HepG2 (cell line): ENCODE results near the gene PLIN4. TPM values are rescaled to one million over a fixed set of nuclear protein-coding genes. Genes with fewer than 3 reads are reported as not detected.

Experiments
- ATAC-seq: fragments of 200-7000 bp; cut with Tn5 transposase; 3 replicates; pipeline ENCODE4 v1.9.1; 2020; ENCODE audit warnings: mild to moderate bottlenecking, moderate library complexity
- BruUV-seq: library from RNA; stranded (reverse); fragments of 400-500 nt; replicated peaks from 2 replicates; lab custom pipeline; 2021; lab: Mats Ljungman, UMichigan
- CTCF ChIA-PET: fragments of 300-600 bp; formaldehyde crosslinking; extraction: SDS; loops from one replicate; lab custom pipeline; 2021; ENCODE audit warnings: low total read pairs, inconsistent platforms, low intra/inter-chr PET ratio; lab: Yijun Ruan, JAX
- POLR2A ChIA-PET: fragments of 350-600 bp; sonication (Branson Sonifier 250); formaldehyde crosslinking; loops from one replicate; lab custom pipeline; 2020; ENCODE audit warnings: antibody characterized with exemption, inconsistent platforms; lab: Yijun Ruan, JAX
- DNase-seq: peaks from one replicate; pipeline ENCODE4 v3.0.0-alpha.2; 2015; ENCODE audit warnings: low spot score
- FAIRE-seq: peaks from 3 replicates; lab custom pipeline; 2011; peaks lifted over from hg19 to GRCh38; lab: Jason Lieb, UNC
- H2AFZ ChIP-seq: one replicate; pipeline ENCODE4 v1.6.1; 2011; ENCODE audit warnings: low read length, inconsistent platforms
- H3K27ac ChIP-seq: fragments of 300-600 bp; 3 replicates; pipeline ENCODE4 v1.8.0; 2011; ENCODE audit warnings: mixed run types, mild to moderate bottlenecking, mixed read lengths, low read length, inconsistent platforms; ENCODE audit not compliant: insufficient read depth; ENCODE audit errors: extremely low read length
- H3K27me3 ChIP-seq, 2 experiments: fragments of 200-600 bp in 1 of 2; 2 replicates in 1 of 2; 3 replicates in 1 of 2; pipeline versions ENCODE4 v1.6.0 to v1.8.0; 2011; ENCODE audit warnings: low read length in 2 of 2, mild to moderate bottlenecking in 2 of 2, moderate library complexity in 2 of 2, inconsistent platforms in 1 of 2; ENCODE audit not compliant: insufficient read depth in 2 of 2, control insufficient read depth in 1 of 2
- H3K36me3 ChIP-seq, 2 experiments: fragments of 200-600 bp in 1 of 2; replicated peaks in 1 of 2; 2 replicates in 1 of 2; 3 replicates in 1 of 2; pipeline versions ENCODE4 v1.5.1 to v1.8.0; 2011; ENCODE audit warnings: low read length in 2 of 2, inconsistent platforms in 1 of 2; ENCODE audit not compliant: insufficient read depth in 2 of 2, control insufficient read depth in 1 of 2
- H3K4me1 ChIP-seq: 2 replicates; pipeline ENCODE4 v1.5.1; 2012; ENCODE audit warnings: low read length, inconsistent platforms; ENCODE audit not compliant: insufficient read depth
- H3K4me2 ChIP-seq: 2 replicates; pipeline ENCODE4 v1.6.0; 2011; ENCODE audit warnings: low read depth, low read length, inconsistent platforms
- H3K4me3 ChIP-seq, 3 experiments: fragments of 200-600 bp in 1 of 3; sonication (generic), shearing (Covaris generic) in 1 of 3; replicated peaks in 1 of 3; 2 replicates each; pipeline ENCODE4 v1.5.1; 2011 to 2016; ENCODE audit warnings: low read length in 3 of 3, inconsistent platforms in 2 of 3, low read depth in 2 of 3, mild to moderate bottlenecking in 2 of 3, control low read depth in 1 of 3, mixed read lengths in 1 of 3; ENCODE audit not compliant: insufficient read depth in 1 of 3
- H3K79me2 ChIP-seq: one replicate; pipeline ENCODE4 v1.6.1; 2011; ENCODE audit warnings: low read length, inconsistent platforms; ENCODE audit not compliant: insufficient read depth
- H3K9ac ChIP-seq: 2 replicates; pipeline ENCODE4 v1.6.0; 2011; ENCODE audit warnings: mild to moderate bottlenecking, low read depth, low read length, inconsistent platforms; ENCODE audit not compliant: insufficient read depth
- H3K9me3 ChIP-seq: 2 replicates; pipeline ENCODE4 v1.5.1; 2012; ENCODE audit warnings: mild to moderate bottlenecking, low read length
- H4K20me1 ChIP-seq: 2 replicates; pipeline ENCODE4 v1.6.0; 2011; ENCODE audit warnings: inconsistent platforms, mild to moderate bottlenecking, low read length, moderate library complexity; ENCODE audit not compliant: insufficient read depth
- FOSL2 ChIP-seq: sonication (generic); formaldehyde crosslinking; IDR thresholded peaks from 2 replicates; pipeline ENCODE4 v1.4.0; 2020; ENCODE audit warnings: missing genetic modification reagents
- RBM22 ChIP-seq: fragments of 200-400 bp; formaldehyde crosslinking; optimal IDR thresholded peaks from 2 replicates; pipeline ENCODE3; 2017; ENCODE audit warnings: mild to moderate bottlenecking, low read length, moderate library complexity
- ZNF777 ChIP-seq: sonication (generic); formaldehyde crosslinking; IDR thresholded peaks from 2 replicates; pipeline ENCODE4 v1.4.0; 2020; ENCODE audit warnings: missing genetic modification reagents
- WGBS: methylation state at CpG from one replicate; pipeline ENCODE4 v1.1.6; 2017; ENCODE audit warnings: low lambda C conversion rate; 5-methylcytosine and 5-hydroxymethylcytosine counted together
- in situ Hi-C: cut with HindIII; loops from 2 replicates; pipeline ENCODE4 v1.10.0; 2017; ENCODE audit warnings: low pct_unique_long_range_greater_than_20kb; ENCODE audit not compliant: extremely low pct_ligation_motif_present
- intact Hi-C: fragments of 100-400 bp; cut with micrococcal nuclease; formaldehyde crosslinking; loops from one replicate; pipeline ENCODE4 v1.10.0; 2022; ENCODE audit not compliant: unreplicated experiment
- polyA plus RNA-seq, 8 experiments: library from polyadenylated mRNA; depleted of rRNA in 3 of 8; stranded (reverse) in 7 of 8; unstranded in 1 of 8; fragments of >200 nt; fragmentation: Illumina TruSeq in 4 of 8; extraction: Trizol in 4 of 8; gene quantifications; 2 replicates each; pipeline versions ENCODE4 v1.2.1 to v1.2.3, GENCODE V29; 2011 to 2016; ENCODE audit warnings: low read depth in 4 of 8, missing spikeins in 1 of 8, mixed read lengths in 1 of 8; ENCODE audit not compliant: insufficient read depth in 1 of 8
- total RNA-seq, 5 experiments: library from RNA; depleted of rRNA; stranded (reverse); fragments of >200 nt; fragmentation: Illumina TruSeq; extraction: Trizol; gene quantifications; 2 replicates each; pipeline ENCODE4 v1.2.3, GENCODE V29; 2016; ENCODE audit warnings: low read depth in 1 of 5

Gene PLIN4
- total and polyA plus RNA-seq, 2 of the 13 experiments (the other 11 are each of a cell fraction or from before 2014, with no cell fraction given), result 1.1 to 1.3 TPM

GRCh38 chr19:4452230-4452990 is 65.9 kb downstream of the PLIN4 start:
- no peaks in the 10 kb centered on the region for H4K20me1 ChIP-seq
- H3K4me1 ChIP-seq, result peaks cover 25% of the 10 kb centered on the region
- 94% methylated on average over 6 of the region's 24 CpGs for WGBS
- no peak overlapping the region for H2AFZ ChIP-seq
- TF ChIP-seq ZNF777 (CRISPR knock-in tag) (no peak), RBM22 (peak; percentile 20), FOSL2 (no peak)
- BruUV-seq, result no TSS peak
- no peak for ATAC-seq
- intact Hi-C loops (no loop called here), in situ Hi-C loops (no loop called here)
- no peaks in the 10 kb centered on the region for H3K9me3 ChIP-seq
- H3K79me2 ChIP-seq, result peaks cover 10% of the 10 kb centered on the region
- no peak for DNase-seq
- H3K27me3 ChIP-seq, result no peaks in the 10 kb centered on the region; a peak in 1 of 5 replicates
- no peak overlapping the region for H3K4me3 ChIP-seq
- ChIA-PET POLR2A (interaction anchor here (0.7 kb wide), 1 partner anchor 21 kb away, joined by 3 read pairs; no protein-coding TSS in a partner anchor), CTCF (no interaction called here)
- H3K36me3 ChIP-seq, result peaks cover 17 to 39% of the 10 kb centered on the region in 2 experiments
- H3K9ac ChIP-seq, result no peak overlapping the region
- no peak for FAIRE-seq
- H3K4me2 ChIP-seq, result no peak overlapping the region
- H3K27ac ChIP-seq, result no peak overlapping the region

Other genes starting within 250 kb of the PLIN4 start
- gene SHD, start 239.2 kb downstream of the PLIN4 start, total RNA-seq (2016; rRNA removed; fragmentation: Illumina TruSeq; extraction: Trizol), result 0.11 TPM in 1 of 2 replicates, not detected in the other
- gene SHD, start 239.2 kb downstream of the PLIN4 start, polyA plus RNA-seq (2011; rRNA removed), result 0.20 and 0.42 TPM in 2 replicates
- gene TMIGD2, start 216.1 kb downstream of the PLIN4 start, total RNA-seq (2016; rRNA removed; fragmentation: Illumina TruSeq; extraction: Trizol), result 0.11 TPM in 1 of 2 replicates, not detected in the other
- 1.0 and 2.5 TPM in 2 replicates for gene TMIGD2, start 216.1 kb downstream of the PLIN4 start, polyA plus RNA-seq (2011; rRNA removed)
- 0.29 TPM in 1 of 2 replicates, not detected in the other for gene FSD1, start 213.9 kb downstream of the PLIN4 start, total RNA-seq (2016; rRNA removed; fragmentation: Illumina TruSeq; extraction: Trizol)
- gene FSD1, start 213.9 kb downstream of the PLIN4 start, polyA plus RNA-seq (2011; rRNA removed), result 0.66 and 1.4 TPM in 2 replicates
- gene STAP2, start 179.7 kb downstream of the PLIN4 start, total RNA-seq (2016; rRNA removed; fragmentation: Illumina TruSeq; extraction: Trizol), result 39.0 and 43.1 TPM in 2 replicates
- gene STAP2, start 179.7 kb downstream of the PLIN4 start, polyA plus RNA-seq (2011; rRNA removed), result 43.7 and 56.0 TPM in 2 replicates
- gene MPND, start 174.9 kb downstream of the PLIN4 start, total RNA-seq (2016; rRNA removed; fragmentation: Illumina TruSeq; extraction: Trizol), result 12.9 and 15.8 TPM in 2 replicates
- 10.8 and 12.5 TPM in 2 replicates for gene MPND, start 174.9 kb downstream of the PLIN4 start, polyA plus RNA-seq (2011; rRNA removed)
- 26.7 and 33.0 TPM in 2 replicates for gene SH3GL1, start 117.9 kb downstream of the PLIN4 start, total RNA-seq (2016; rRNA removed; fragmentation: Illumina TruSeq; extraction: Trizol)
- gene SH3GL1, start 117.9 kb downstream of the PLIN4 start, polyA plus RNA-seq (2011; rRNA removed), result 45.1 and 52.3 TPM in 2 replicates
- 27.3 and 34.8 TPM in 2 replicates for gene CHAF1A, start 115.8 kb downstream of the PLIN4 start, total RNA-seq (2016; rRNA removed; fragmentation: Illumina TruSeq; extraction: Trizol)
- 11.0 and 13.1 TPM in 2 replicates for gene CHAF1A, start 115.8 kb downstream of the PLIN4 start, polyA plus RNA-seq (2011; rRNA removed)
- gene UBXN6, start 60.7 kb downstream of the PLIN4 start, total RNA-seq (2016; rRNA removed; fragmentation: Illumina TruSeq; extraction: Trizol), result 33.6 and 35.5 TPM in 2 replicates
- 34.9 and 44.2 TPM in 2 replicates for gene UBXN6, start 60.7 kb downstream of the PLIN4 start, polyA plus RNA-seq (2011; rRNA removed)
- 47.9 and 51.1 TPM in 2 replicates for gene HDGFL2, start 46.2 kb downstream of the PLIN4 start, total RNA-seq (2016; rRNA removed; fragmentation: Illumina TruSeq; extraction: Trizol)
- 20.0 and 26.0 TPM in 2 replicates for gene HDGFL2, start 46.2 kb downstream of the PLIN4 start, polyA plus RNA-seq (2011; rRNA removed)
- gene PLIN5, start 16.7 kb upstream of the PLIN4 start, total RNA-seq (2016; rRNA removed; fragmentation: Illumina TruSeq; extraction: Trizol), result 1.6 and 1.8 TPM in 2 replicates
- gene PLIN5, start 16.7 kb upstream of the PLIN4 start, polyA plus RNA-seq (2011; rRNA removed), result 4.8 and 6.3 TPM in 2 replicates
- gene LRG1, start 21.6 kb upstream of the PLIN4 start, total RNA-seq (2016; rRNA removed; fragmentation: Illumina TruSeq; extraction: Trizol), result 7.1 and 12.0 TPM in 2 replicates
- gene LRG1, start 21.6 kb upstream of the PLIN4 start, polyA plus RNA-seq (2011; rRNA removed), result 39.3 and 48.9 TPM in 2 replicates
- gene SEMA6B, start 41.2 kb upstream of the PLIN4 start, total RNA-seq (2016; rRNA removed; fragmentation: Illumina TruSeq; extraction: Trizol), result 37.0 and 67.1 TPM in 2 replicates
- gene SEMA6B, start 41.2 kb upstream of the PLIN4 start, polyA plus RNA-seq (2011; rRNA removed), result 45.5 and 56.2 TPM in 2 replicates
- gene TNFAIP8L1, start 121.0 kb upstream of the PLIN4 start, total RNA-seq (2016; rRNA removed; fragmentation: Illumina TruSeq; extraction: Trizol), result 18.9 and 21.4 TPM in 2 replicates
- gene TNFAIP8L1, start 121.0 kb upstream of the PLIN4 start, polyA plus RNA-seq (2011; rRNA removed), result 13.4 and 14.2 TPM in 2 replicates
- gene MYDGF, start 151.9 kb upstream of the PLIN4 start, total RNA-seq (2016; rRNA removed; fragmentation: Illumina TruSeq; extraction: Trizol), result 51.2 and 116 TPM in 2 replicates
- 195 and 198 TPM in 2 replicates for gene MYDGF, start 151.9 kb upstream of the PLIN4 start, polyA plus RNA-seq (2011; rRNA removed)
- 25.8 and 26.6 TPM in 2 replicates for gene DPP9, start 205.4 kb upstream of the PLIN4 start, total RNA-seq (2016; rRNA removed; fragmentation: Illumina TruSeq; extraction: Trizol)
- 8.4 and 9.4 TPM in 2 replicates for gene DPP9, start 205.4 kb upstream of the PLIN4 start, polyA plus RNA-seq (2011; rRNA removed)